GM19324 (cell line): ENCODE data around the gene CRISP1.
"Not testable (repeated sequence)": the region's sequence is repeated elsewhere in the genome, so short reads cannot be mapped to it uniquely, and the experiment has no call there.

Experiments
- ATAC-seq: cut with Tn5 transposase; IDR thresholded peaks from one replicate; pipeline ENCODE4 v1.9.1; 2021; ENCODE audit warnings: mild to moderate bottlenecking, moderate library complexity; ENCODE audit not compliant: unreplicated experiment, low FRiP score

Gene CRISP1

GRCh38 chr6:49847014-49847413 is 19.3 kb downstream of the CRISP1 start:
- ATAC-seq: no peak

GRCh38 chr6:49841424-49841823 is 24.9 kb downstream of the CRISP1 start:
- no peak for ATAC-seq

GRCh38 chr6:49839957-49840356 is 26.4 kb downstream of the CRISP1 start:
- no peak for ATAC-seq

- ATAC-seq: no peak
Measured at GRCh38 chr6:49839162-49839561, 27.2 kb downstream of the CRISP1 start.

GRCh38 chr6:49835140-49835539 is 31.2 kb downstream of the CRISP1 start:
- ATAC-seq: no peak

GRCh38 chr6:49833386-49833785 is 32.9 kb downstream of the CRISP1 start:
- ATAC-seq: no peak

GRCh38 chr6:49826743-49827406 is 39.5 kb downstream of the CRISP1 start:
- ATAC-seq: peak; percentile 100

GRCh38 chr6:49815166-49815565 is 51.2 kb downstream of the CRISP1 start:
- ATAC-seq: no peak

GRCh38 chr6:49813248-49813647 is 53.1 kb downstream of the CRISP1 start:
- no peak for ATAC-seq

- no peak for ATAC-seq
Measured at GRCh38 chr6:49806145-49806544, 60.2 kb downstream of the CRISP1 start.

- no peak for ATAC-seq
Measured at GRCh38 chr6:49805246-49805645, 61.1 kb downstream of the CRISP1 start.

- no peak for ATAC-seq
Measured at GRCh38 chr6:49801525-49801924, 64.8 kb downstream of the CRISP1 start.

GRCh38 chr6:49799090-49799489 is 67.2 kb downstream of the CRISP1 start:
- ATAC-seq: no peak

- not testable (repeated sequence) for ATAC-seq
Measured at GRCh38 chr6:49796842-49797455, 69.4 kb downstream of the CRISP1 start.

- peak; percentile 48 for ATAC-seq
Measured at GRCh38 chr6:49790341-49790740, 76.0 kb downstream of the CRISP1 start.

- no peak for ATAC-seq
Measured at GRCh38 chr6:49787176-49787575, 79.2 kb downstream of the CRISP1 start, which contains the start of gene PGK2. PGK2 (minus strand) TSS chr6:49787285; CDS start chr6:49787187, 98 bp downstream.

- no peak for ATAC-seq
Measured at GRCh38 chr6:49784272-49784671, 82.1 kb downstream of the CRISP1 start.
